KMS-11 (cell line): ENCODE measurements around the gene RGSL1.

Experiments
- H2AFZ ChIP-seq: fragments of 200-600 bp; sonication (generic); 2 replicates; pipeline ENCODE4 v1.6.1; 2016; ENCODE audit warnings: antibody characterized with exemption, mixed run types, low read depth
- H3K27ac ChIP-seq: fragments of 200-600 bp; sonication (generic); 2 replicates; pipeline ENCODE4 v1.6.1; 2016; ENCODE audit warnings: mild to moderate bottlenecking, mixed run types
- H3K27me3 ChIP-seq: fragments of 200-600 bp; sonication (generic); 2 replicates; pipeline ENCODE4 v1.6.1; 2017; ENCODE audit warnings: mild to moderate bottlenecking, low read depth, mixed run types, moderate library complexity; ENCODE audit not compliant: insufficient read depth
- H3K36me3 ChIP-seq: fragments of 200-600 bp; sonication (generic); 2 replicates; pipeline ENCODE4 v1.6.1; 2017; ENCODE audit warnings: mild to moderate bottlenecking, mixed run types; ENCODE audit not compliant: insufficient read depth
- H3K4me1 ChIP-seq: fragments of 200-600 bp; sonication (generic); 2 replicates; pipeline ENCODE4 v1.6.1; 2016; ENCODE audit warnings: mild to moderate bottlenecking, low read depth, mixed run types; ENCODE audit not compliant: poor library complexity, severe bottlenecking
- H3K4me2 ChIP-seq: fragments of 200-600 bp; sonication (generic); 2 replicates; pipeline ENCODE4 v1.7.0; 2016; ENCODE audit warnings: mild to moderate bottlenecking, mixed run types
- H3K4me3 ChIP-seq: fragments of 200-600 bp; sonication (generic); IDR thresholded peaks from 2 replicates; pipeline ENCODE4 v1.6.1; 2017; ENCODE audit warnings: low read depth, low read length, mixed read lengths; ENCODE audit not compliant: insufficient read depth
- H3K79me2 ChIP-seq: fragments of 200-600 bp; sonication (generic); 2 replicates; pipeline ENCODE4 v1.6.1; 2016; ENCODE audit warnings: low read depth, mixed run types; ENCODE audit not compliant: insufficient read depth
- H3K9ac ChIP-seq: fragments of 200-600 bp; sonication (generic); 2 replicates; pipeline ENCODE4 v1.6.1; 2016; ENCODE audit warnings: mild to moderate bottlenecking, mixed run types
- H4K20me1 ChIP-seq: fragments of 200-600 bp; sonication (generic); 2 replicates; pipeline ENCODE4 v1.6.1; 2016; ENCODE audit warnings: mild to moderate bottlenecking, mixed run types; ENCODE audit not compliant: insufficient read depth
- TF ChIP-seq, protein P1 (sequence below): fragments of 200-600 bp; sonication (generic); conservative IDR thresholded peaks from 2 replicates; pipeline ENCODE4 v1.6.1; 2017; ENCODE audit warnings: low read depth, mild to moderate bottlenecking, antibody characterized with exemption, low read length, moderate library complexity, mixed read lengths

The RGSL1 gene

DNA sequence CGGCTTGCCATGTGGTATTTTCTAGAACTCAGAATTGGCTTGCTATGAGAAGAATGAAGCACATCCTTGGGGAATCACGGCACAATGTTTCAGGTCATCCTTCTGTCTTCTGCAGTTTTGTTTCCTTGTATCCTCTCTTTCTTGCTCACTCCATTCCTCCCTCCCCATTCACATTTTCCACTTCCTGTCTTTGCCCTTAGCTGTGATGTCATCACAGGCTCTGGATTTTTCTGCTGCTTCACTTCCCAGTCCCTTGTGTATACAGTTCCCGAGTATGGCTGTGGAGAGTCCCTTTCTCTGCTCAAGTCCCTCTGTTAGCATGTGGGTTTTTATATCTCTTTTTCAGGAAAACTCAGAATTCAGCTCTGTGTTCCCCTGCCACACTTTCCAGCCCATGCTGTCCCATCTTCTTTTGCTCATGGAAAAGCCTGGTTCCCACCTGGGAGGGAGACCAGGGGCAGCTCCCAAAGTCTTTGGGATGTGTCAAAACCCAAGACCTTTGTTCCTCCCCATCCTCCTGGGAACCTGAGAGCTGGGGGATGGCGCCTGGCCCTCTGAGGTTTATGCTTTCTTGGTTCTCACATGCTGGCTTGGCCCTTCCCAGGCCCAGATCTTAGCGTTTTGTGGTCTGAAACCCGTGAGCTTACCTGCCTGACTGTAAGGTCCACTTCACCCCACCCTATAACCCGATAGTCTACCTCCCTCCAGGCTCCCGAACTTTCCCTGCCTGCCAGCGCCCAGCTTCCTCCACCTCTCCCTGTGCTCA lies 159.1 kb downstream of the RGSL1 start:
- H3K4me2 ChIP-seq, result no peak overlapping the region
- no peak overlapping the region for H2AFZ ChIP-seq
- peaks cover 1% of the 10 kb centered on the region for H3K79me2 ChIP-seq
- H3K4me1 ChIP-seq, result peaks cover 94% of the 10 kb centered on the region
- no peak overlapping the region for H3K4me3 ChIP-seq
- TF ChIP-seq, protein P1, sequence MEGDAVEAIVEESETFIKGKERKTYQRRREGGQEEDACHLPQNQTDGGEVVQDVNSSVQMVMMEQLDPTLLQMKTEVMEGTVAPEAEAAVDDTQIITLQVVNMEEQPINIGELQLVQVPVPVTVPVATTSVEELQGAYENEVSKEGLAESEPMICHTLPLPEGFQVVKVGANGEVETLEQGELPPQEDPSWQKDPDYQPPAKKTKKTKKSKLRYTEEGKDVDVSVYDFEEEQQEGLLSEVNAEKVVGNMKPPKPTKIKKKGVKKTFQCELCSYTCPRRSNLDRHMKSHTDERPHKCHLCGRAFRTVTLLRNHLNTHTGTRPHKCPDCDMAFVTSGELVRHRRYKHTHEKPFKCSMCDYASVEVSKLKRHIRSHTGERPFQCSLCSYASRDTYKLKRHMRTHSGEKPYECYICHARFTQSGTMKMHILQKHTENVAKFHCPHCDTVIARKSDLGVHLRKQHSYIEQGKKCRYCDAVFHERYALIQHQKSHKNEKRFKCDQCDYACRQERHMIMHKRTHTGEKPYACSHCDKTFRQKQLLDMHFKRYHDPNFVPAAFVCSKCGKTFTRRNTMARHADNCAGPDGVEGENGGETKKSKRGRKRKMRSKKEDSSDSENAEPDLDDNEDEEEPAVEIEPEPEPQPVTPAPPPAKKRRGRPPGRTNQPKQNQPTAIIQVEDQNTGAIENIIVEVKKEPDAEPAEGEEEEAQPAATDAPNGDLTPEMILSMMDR, result no peak
- H3K36me3 ChIP-seq, result no peaks in the 10 kb centered on the region
- H4K20me1 ChIP-seq, result no peaks in the 10 kb centered on the region
- H3K27me3 ChIP-seq, result peaks cover 2% of the 10 kb centered on the region; the same call in 1 of the 2 replicates
- H3K27ac ChIP-seq, result no peak overlapping the region
- H3K9ac ChIP-seq, result no peak overlapping the region
